Measurements from ENCODE around the gene PCYT2.

GRCh38 chr17:81930142-81931125 lies 19.2 kb upstream of the PCYT2 start:
- TF ChIP-seq GATA2 (IDR thresholded peaks at IDR 0.05; ENCODE audit: insufficient read depth, insufficient read length, low read depth, low read length) (no peak), POLR2A (IDR thresholded peaks at IDR 0.05; ENCODE audit: low read depth, low read length) (no peak), CTCF (IDR thresholded peaks at IDR 0.05; ENCODE audit: extremely low read depth in 1 of 2, insufficient read depth in 1 of 2, low read depth in 1 of 2, low read length in 2 of 2) (no peak), MAX (IDR thresholded peaks at IDR 0.05; ENCODE audit: insufficient read depth, insufficient read length) (no peak), MYC (IDR thresholded peaks at IDR 0.05; ENCODE audit: low read depth, low read length) (no peak), EZH2 (IDR thresholded peaks at IDR 0.05; ENCODE audit: borderline replicate concordance, low read depth, low read length, severe bottlenecking) (no peak), POLR2AphosphoS5 (IDR thresholded peaks at IDR 0.05; ENCODE audit: insufficient read depth, low read depth, low read length) (no peak), FOS (IDR thresholded peaks at IDR 0.05; ENCODE audit: borderline replicate concordance, insufficient read depth, low read length) (no peak)

Data from endothelial cell of umbilical vein (primary cell).